ENCODE results near the gene FRMD4A.
"Not testable (repeated sequence)": the region's sequence is repeated elsewhere in the genome, so short reads cannot be mapped to it uniquely, and the experiment has no call there.

Gene FRMD4A

DNA sequence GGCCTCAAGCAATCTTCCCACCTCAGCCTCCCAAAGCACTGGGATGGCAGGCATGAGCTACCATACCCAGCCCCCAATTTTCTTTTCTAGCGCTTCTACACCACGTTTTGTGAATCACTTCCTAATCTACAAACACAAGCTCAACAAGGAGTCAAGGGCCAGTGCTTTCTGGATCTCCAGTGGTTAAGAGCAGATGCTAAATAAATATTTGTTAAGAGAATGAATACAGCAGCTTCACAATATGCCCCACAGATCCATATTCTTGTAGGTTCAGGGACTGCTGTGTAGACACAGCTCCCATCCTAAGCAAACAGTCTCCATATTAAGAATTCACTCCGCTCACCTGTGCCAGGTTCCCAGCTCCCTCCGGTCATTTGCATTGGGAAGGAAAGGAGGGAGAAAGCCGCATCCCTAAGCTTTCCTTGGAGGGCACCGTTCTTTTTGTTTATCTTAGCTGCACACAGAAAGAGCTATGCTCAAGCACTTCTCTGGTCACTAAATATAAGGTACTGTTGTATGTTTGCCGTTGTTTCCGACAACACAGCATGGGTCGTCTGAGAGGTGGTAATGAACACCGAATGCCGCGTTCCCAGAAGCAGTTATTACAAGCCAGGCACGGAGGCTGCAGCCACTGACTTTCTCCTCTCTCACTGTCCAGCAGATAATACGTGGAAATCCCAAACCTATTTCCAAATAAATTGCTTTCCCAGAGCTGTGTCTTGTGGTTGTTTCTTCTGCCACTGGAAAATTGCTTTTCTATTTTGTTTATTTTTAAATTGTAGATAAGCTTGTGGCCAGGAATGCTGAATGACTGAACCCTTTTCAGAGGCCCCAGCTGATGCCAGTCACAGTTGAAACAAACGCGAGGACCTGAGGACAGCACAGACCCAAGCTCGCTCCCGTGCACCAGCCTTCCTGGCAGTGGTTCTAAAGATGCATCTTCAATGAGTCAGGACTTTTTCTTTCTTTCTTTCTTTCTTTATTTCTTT lies 526.9 kb downstream of the FRMD4A start:
- peak in 1 of 2 experiments; percentile 64 for DNase-seq

DNA sequence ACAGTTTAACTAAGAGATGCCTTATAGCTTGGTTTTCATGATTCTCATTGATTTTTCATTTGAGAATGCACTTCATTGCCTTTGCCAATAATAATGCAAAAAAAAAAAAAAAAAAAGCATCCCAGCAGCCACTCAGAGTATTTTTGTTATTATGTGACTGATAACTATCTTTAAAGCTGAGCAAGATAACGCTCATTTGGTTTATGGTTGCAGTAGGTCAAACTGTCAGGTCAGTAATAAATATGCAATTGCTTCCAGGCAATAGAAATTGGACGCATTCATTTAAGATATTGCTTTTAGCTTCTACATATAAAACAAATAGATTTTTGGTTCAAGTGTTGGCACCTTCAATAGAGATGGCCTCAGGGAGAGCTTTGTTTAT lies 528.8 kb downstream of the FRMD4A start:
- DNase-seq: no peak

DNA sequence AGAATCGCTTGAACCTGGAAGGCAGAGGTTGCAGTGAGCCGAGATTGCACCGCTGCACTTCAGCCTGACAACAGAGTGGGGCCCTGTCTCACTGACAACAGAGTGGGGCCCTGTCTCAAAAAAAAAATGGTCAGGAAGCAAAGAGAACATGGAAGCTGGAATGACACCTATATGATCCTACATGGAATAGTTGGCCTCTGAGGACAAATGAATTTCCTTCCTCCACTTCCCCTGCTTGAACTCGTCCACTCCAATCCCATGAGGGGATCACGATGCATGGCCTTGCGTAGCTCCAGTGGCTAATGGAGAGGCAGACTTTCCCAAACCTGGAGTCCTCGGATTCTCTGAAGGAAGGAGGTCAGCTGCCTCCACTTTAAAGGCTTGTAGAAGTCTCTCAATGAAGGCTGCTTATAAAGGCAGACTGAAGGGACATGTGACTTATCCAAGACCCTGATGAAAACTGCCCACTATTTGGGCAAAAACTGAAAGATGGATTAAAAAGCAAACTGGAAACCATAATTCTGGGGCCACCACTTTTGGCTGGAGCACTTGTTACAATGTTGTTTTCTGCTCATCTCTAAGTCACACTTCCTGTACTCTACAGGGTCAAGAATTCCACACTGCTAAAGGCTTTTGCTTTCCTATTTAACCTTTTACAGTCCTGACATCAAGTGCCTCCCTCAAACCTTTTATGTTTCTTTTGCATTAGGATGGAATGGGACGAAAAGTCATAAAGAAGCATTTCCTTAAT lies 529.4 kb downstream of the FRMD4A start:
- no peak for DNase-seq

DNA sequence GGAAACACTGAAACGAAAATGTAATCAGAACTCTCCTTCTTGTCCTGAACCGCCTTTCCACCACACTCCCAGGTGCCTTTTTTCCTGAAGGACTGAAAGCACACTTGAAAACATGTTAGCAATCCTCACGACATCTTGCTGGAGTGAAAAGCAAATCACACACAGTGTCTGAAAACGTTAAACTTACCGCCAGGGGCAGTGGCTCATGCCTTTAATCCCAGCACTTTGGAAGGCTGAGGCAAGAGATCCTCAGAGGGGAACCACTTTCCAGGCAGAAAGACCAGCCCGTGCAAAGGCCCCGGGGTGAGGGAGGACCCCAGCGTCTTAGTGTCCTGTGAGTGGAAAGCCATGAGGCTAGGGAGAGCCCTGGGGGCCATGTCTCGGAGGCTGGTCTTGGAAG lies 533.6 kb downstream of the FRMD4A start:
- DNase-seq: no peak

DNA sequence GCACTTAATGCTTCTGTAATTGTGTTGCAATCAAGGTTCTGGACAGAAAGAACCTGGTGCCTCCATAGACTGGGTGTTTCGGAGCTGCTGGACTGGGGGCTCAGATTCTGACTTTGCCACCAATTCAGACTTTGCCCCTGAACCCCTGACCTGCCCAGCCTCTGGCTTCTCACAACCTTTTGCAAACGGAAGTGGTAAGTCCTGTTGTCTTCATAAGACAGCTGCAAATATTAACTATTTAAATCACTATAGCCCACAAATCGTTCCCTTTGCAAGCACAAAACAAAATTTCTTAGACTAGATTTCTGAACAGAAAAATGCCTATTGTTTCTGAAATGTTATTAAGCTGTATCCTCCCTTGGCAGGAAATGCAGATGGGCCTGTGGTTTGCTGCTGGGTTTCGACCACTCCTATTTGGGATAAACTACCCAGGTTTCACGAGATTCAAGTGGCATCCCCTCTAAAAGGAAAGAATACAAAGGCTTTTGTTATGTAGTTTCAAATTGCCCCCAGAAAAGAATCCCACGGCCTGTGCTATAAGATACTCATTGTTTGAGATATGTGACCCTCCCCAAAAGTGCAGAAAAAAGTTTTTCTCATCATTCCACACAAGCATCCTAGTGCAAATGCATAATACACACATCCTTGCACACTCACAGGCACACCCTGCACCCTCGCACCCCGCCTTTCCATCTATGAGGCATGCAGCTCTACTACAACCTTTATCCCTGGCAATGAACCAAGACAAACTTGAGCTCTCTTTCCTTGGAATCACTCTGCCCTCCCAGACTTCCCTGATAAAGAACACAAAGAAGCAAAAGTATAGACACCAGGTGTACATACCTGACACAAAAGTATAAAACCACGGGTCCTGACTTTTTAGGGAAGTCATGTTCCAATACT lies 534.8 kb downstream of the FRMD4A start:
- DNase-seq: no peak

DNA sequence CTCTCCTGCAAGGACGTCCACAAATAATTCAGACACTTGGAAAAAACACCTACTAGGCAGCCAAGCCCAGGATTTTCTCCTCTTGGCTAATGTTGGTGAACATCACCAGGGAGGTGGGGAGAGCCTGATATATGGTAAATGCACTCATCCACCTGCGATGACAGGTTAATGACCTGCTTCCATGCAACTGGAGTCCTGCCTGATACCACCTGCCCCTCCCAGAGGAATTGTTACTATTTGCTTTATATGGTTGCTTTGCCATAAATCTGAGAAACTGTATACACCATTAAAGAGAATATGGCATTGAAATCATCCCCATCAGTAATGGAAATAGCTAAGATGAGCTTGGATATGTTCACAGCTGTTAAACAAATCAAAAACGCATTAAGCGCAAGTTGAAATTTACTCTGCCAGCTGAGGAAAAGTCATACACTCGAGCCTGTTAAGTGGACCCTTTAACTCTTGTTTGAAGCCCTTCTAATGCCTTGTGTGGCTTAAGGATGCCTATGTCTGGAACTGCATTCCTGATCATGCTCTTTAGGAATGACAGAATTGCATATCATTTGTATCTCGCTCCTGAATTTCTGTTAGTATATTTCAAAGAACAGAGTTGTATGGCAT lies 535.6 kb downstream of the FRMD4A start:
- DNase-seq: peak; percentile 64 to 82

DNA sequence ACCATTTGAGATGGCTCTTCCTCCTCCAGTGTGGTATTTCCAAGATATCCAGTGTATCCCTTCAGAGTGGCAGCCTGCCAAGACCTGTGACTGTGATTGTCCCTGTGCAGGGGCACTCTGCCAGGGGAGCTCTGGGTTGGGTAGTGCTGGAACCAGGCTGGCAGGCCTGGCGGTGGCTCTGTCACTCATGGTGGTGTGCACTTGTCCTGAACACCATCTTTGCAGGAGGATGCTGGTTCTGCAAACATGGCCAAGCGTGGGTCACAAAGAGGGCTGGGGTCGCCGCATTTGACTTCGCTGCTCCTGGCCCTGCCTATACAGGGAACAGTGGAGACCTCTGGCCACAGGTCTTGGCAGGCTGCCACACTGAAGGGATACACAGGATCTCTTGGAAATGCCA lies 538.7 kb downstream of the FRMD4A start:
- peak; percentile 24 to 67 for DNase-seq

DNA sequence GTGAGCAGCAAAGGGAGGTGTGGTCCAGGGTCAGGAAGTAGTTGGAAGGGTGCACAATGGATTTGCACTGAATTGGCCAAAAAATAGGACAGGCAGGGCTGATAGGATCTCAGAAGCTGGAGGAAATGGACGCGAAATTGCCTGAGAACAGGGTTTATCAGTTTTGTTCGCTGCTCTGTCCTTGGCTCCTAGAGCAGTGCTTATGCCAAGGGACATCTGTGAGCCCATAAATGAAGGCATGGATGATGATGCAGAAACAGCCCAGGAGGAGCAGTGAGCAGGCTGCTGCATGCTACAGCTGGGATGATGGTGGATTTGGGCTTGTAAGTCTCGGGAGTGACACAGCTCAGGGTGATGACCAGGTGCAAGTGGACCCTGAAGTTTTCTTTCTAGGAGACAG lies 539.2 kb downstream of the FRMD4A start:
- DNase-seq: no peak

DNA sequence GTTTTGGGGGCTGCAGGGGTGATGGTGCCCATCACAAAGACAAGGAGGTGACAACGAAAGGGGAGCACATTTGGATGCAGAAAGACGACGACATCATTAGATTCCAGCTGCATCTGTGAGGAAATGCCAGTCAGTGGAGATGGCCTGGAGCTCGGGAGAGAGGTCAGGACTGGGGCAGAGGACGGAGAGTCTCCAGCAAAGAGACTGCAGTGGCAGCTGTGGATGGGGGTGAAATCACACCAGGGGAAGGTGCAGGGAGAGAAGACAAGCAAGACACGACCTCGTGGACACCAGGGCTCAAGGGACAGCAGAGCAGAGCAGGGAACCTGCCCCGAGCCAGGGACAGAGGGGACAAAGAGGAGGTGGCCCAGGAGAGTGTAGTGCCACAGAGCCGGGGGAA lies 540.5 kb downstream of the FRMD4A start:
- no peak for DNase-seq

DNA sequence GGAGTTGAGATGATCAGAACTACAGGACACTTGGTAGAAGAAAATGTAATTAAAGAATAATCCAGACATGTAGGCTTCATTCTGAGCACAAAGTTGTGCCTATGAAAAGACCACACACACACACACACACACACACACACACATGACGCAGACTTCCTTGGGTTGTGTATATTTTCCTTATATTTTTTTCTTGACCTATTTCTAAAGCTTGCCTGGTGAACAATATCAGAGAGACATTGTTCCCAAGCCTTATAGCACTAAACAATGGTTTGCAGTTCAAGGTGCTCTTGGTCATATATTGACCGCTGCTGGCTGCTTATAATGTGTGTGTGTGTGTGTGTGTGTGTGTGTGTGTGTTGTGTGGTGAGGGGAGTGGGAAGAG lies 541.3 kb downstream of the FRMD4A start:
- no peak for DNase-seq

DNA sequence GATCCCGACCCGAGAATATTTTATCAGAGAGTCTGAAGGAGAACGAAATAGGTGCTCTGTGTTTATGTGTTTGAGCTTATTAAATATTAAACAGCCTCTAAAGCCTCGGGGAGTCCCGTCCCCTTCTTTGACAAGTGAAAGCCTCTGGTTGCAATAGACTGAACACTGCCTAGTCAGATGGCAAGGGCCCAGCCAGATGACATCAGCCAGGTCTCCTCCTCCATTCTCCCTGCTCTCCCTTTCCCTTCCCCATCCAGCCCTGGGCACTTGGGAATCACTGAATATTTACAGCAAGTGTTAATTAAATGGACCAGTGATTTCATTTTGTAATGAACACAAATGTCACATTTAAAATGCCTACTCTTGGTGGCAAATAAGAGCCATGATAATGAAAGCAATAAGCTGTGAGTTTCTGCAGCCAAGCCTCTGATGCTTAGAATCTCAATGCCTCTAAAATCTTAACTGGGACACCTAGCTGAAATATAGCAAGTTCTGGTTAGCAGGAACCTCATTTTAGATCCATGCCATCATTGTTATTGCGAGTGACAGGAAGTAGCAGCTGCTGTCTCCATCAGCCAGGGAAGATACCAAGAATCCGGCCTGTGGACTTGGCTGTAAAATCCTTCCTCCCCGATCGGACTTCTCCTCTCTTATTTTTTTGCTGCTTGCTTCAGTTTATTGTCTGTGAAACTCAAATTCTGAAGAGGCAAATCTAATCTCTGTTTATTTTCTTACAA lies 541.8 kb downstream of the FRMD4A start:
- DNase-seq: no peak

DNA sequence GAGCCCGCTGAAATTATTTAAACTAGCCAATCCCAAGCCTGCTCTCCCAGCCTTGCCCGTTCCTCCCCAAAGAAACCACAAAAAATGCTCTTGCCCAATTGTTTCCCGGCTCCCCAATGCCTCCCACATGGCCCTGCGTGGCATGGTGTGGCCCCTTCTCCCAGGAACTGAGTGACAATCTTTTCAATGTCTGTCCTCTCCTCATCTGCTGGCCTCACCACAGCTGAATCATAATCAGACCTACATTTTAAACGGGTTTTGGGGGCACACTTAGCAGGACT lies 542.5 kb downstream of the FRMD4A start:
- no peak for DNase-seq

DNA sequence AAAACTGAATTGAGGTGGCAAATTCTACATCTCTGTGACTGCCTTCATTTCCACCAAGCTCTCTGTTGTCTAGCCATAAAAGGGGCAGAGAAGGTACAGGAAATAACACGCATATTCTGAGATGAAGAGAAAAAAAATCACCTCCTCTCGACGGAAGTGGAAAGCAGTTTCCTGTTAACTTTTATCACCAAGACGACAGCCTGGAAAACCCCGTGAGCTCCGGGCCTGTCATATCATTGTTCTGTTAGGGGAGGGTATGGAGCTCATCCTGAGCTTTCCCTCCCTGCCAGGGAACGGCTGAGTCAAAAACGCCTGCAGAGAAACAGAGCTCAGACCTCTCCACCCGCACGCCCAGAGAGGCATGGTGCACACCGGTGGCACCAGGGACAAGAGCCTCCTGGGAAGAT lies 543.7 kb downstream of the FRMD4A start:
- DNase-seq: no peak

DNA sequence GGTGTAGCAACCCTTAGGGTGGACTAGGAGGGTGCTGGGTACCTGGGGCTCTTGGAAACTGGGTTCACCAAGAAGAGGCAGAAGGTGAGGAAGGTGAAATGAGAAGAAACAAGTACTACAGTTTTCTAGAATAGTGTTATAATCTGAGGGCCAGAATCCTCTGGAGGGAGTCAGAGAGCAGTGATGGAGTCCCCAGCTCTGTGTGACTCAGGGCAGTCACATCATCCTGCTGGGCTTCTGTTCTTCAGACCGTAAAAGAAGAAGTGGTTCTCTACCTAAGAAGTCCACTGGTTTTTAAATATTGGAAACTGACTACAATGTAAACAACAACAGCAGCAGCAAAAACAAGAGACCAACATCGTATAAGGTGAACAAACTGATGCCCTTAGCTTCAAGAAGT lies 546.7 kb downstream of the FRMD4A start:
- no peak for DNase-seq

DNA sequence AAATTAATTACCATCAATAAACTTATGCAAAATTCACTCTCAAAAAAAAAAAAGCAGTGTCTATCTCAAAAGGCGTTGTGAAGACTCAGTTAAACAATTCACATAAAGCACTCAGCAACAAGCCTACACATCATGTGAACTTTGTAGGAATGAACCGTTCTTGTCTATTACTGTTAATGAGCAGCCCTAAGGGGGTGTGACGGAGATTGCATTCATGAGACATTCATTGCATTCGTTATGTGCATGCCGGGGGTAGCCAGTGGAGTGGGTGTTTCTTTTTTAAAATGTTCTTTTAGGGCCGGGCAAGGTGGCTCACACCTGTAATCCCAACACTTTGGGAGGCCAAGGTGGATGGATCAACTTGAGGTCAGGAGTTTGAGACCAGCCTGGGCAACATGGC lies 551.0 kb downstream of the FRMD4A start:
- no peak for DNase-seq

DNA sequence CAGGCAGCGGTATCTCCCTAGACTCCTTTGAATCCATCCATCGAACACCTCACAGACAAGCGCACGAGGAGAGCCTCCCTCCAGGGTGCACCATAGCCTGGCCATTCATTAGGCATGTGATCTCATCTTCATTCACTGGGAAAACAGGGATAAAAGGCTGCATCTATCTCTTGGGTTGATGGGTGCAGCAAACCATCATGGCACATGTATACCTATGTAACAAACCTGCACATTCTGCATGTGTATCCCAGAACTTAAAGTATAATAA lies 552.1 kb downstream of the FRMD4A start:
- not testable (repeated sequence) for DNase-seq

DNA sequence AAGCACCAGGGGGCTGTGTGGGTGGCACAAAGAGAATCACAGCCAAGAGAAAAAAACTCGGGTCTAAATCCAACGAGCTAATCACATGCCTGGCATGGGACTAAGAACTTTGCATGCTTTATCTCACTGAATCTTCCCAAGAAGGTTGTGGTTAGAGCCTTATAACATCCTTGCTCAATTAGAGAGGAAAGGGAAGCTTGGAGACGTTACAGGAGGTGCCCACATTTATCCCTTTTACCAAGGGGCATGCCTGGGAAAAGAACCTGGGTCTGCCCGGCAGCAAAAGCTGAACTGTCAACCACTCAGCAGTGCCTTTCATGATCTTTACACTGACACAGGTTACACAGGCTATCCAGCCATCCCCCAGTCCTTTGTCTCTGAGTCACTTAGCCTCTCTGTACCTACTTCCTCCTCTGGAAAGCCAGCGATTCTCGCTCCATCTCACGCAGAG lies 553.8 kb downstream of the FRMD4A start:
- no peak for DNase-seq

DNA sequence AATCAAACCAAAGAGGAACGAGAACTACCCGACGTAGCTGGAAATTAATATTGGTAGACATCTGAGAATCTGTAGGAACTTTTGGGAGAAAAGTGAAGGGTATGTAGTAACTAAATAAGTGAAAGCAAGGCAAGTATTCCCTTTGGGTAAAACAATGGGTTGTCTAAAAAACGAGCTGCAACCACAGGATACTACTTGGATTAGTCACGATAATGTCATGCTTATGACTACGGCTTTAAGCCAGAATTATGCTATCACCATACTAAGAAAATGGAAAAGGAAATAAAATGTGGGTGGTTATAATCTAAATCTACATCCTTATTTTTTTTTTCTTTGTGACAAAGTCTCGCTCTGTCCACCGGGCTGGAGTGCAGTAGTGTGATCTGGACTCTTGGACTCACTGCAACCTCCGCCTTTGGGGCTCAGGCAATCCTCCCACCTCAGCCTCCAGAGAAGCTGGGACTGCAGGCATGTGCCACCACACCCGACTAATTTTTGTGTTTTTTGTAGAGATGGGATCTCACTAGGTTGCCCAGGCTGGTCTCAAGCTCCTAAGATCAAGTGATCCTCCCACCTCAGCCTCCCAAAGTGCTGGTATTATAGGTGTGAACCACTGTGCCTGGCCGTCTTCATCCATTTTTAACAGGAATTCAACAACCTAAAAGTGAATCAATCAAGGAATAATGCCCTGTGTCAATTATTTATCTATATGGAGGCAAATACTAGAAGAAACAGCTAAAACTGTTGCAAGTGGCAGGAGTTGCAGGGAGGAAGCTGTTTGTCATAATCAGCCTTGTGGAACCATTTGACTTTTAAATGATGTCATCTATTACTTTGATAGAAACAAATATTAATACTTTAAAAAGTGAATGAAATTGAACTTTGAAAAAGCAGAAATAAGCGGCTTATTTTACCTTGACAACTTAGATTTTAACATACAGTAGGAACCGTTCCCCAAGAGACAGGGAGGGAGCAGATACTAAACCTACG lies 554.6 kb downstream of the FRMD4A start:
- no peak for DNase-seq

DNA sequence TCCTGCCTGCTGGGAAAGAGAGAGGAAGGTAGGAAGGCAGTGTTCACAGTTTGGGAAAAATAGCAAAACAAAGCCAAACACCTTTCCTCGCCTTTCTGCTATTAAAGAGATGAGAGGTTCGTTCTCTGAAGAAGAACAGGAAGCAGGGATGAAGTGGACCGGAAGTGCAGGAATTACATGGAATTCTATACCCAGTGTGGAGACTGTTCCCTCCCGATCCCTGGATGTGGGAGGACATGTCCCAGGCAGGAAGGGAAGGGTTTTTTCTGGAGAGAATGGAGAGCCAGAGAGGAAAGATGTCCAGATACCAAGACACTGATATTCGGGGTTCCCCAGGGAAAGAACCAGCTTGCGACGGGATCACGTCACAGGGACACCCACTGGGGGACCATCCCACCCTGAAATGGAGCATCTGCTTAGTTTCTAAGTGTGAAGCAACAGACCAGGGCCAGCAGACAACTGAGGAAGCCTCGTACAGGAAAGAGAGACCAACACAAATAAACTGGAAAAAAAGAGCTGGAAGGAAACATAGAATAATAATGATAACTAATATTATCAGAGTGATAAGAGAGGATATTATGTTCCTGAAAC lies 556.3 kb downstream of the FRMD4A start:
- DNase-seq: no peak

DNA sequence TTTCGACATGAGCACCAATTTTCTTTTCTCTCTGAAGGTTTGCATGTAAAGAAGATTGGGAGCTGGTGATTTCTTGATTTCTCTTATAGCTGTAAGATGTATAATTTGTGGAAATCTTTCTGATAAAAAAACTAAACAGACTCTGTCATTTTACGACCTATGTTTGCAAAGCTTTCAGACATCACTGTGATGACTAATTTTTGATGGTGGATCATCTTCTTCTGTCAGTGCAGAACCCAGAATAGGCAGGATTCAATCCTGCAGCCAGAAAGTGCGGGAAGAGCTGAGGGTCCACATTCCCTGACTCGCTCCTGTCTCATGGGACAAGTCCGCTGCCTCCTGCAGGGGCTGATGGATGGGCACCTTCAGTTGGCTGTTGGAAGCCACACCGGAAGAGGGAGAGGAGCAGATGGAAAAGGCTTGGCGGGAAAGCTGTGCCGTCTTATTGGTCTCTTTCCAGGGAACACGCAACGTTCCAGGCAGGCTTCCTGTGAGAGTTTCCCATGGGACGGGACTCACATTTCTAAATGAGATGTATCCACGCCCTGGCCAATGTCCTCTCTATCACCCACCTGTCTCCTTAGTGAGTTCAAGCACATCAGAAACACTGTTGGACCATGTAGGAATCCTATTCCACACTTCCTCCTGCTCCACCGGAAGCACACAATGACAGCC lies 557.1 kb downstream of the FRMD4A start:
- DNase-seq: no peak

All from NCI-H2081 (cell line).